K562 (cell line): ENCODE data around the gene SLC25A18. TPM values are rescaled to one million over a fixed set of nuclear protein-coding genes. Genes with fewer than 3 reads are reported as not detected.

ENCODE experiments used
- BMI1 ChIP-seq: fragments of 150-350 bp; IDR thresholded peaks from 2 replicates; pipeline ENCODE4 v1.6.1; 2014; ENCODE audit warnings: low read length
- CCAR2 ChIP-seq: fragments of 200-400 bp; formaldehyde crosslinking; IDR thresholded peaks from 2 replicates; pipeline ENCODE4 v1.6.1; 2017; ENCODE audit warnings: mild to moderate bottlenecking, low read depth, low read length
- ETV6 ChIP-seq, 3 experiments: fragments of 150-350 bp in 1 of 3; sonication (generic) in 1 of 3; formaldehyde crosslinking in 1 of 3; IDR thresholded peaks; 2 replicates each; pipeline versions ENCODE4 v1.6.1 to v1.8.0; 2014 to 2022; ENCODE audit warnings: borderline replicate concordance in 2 of 3, low read depth in 2 of 3, antibody characterized with exemption in 1 of 3, low read length in 1 of 3, mild to moderate bottlenecking in 1 of 3, missing genetic modification reagents in 1 of 3
- HDAC2 ChIP-seq: fragments of 450-650 bp; IDR thresholded peaks from 2 replicates; pipeline ENCODE4 v1.6.1; 2016; ENCODE audit warnings: mild to moderate bottlenecking
- MTA1 ChIP-seq: fragments of 450-650 bp; IDR thresholded peaks from 2 replicates; pipeline ENCODE4 v1.6.1; 2017; ENCODE audit warnings: borderline replicate concordance
- NCOR1 ChIP-seq: fragments of 450-650 bp; IDR thresholded peaks from 2 replicates; pipeline ENCODE4 v1.6.1; 2016; ENCODE audit warnings: mild to moderate bottlenecking, moderate library complexity
- PHF21A ChIP-seq: fragments of 450-650 bp; IDR thresholded peaks from 2 replicates; pipeline ENCODE4 v1.6.1; 2017; ENCODE audit warnings: low read depth, borderline replicate concordance
- PURB ChIP-seq: sonication (generic); formaldehyde crosslinking; IDR thresholded peaks from 2 replicates; pipeline ENCODE4 v1.9.0; 2021; ENCODE audit warnings: low read depth, mild to moderate bottlenecking, missing genetic modification reagents
- RAD21 ChIP-seq, 2 experiments: fragments of 250-450 bp in 1 of 2; fragments of 450-650 bp in 1 of 2; sonication (Bioruptor Pico) in 1 of 2; formaldehyde crosslinking in 1 of 2; IDR thresholded peaks in 1 of 2; conservative IDR thresholded peaks in 1 of 2; 2 replicates each; pipeline versions ENCODE4 v1.4.0 to v1.8.0; 2020 to 2022; ENCODE audit warnings: mild to moderate bottlenecking in 2 of 2, moderate library complexity in 1 of 2
- SIN3A ChIP-seq, 2 experiments: fragments of 150-350 bp in 1 of 2; IDR thresholded peaks; 2 replicates each; pipeline ENCODE4 v1.6.1; 2011 to 2016; ENCODE audit warnings: borderline replicate concordance in 2 of 2, low read depth in 2 of 2, low read length in 2 of 2, mild to moderate bottlenecking in 2 of 2, moderate library complexity in 2 of 2; ENCODE audit not compliant: control insufficient read depth in 1 of 2
- TAF9B ChIP-seq: fragments of 450-650 bp; IDR thresholded peaks from 2 replicates; pipeline ENCODE4 v1.6.1; 2018; ENCODE audit warnings: mild to moderate bottlenecking; ENCODE audit not compliant: partially characterized antibody
- ZBTB17 ChIP-seq: fragments of 450-650 bp; formaldehyde crosslinking; IDR thresholded peaks from 2 replicates; pipeline ENCODE4 v1.4.0; 2020; ENCODE audit warnings: mild to moderate bottlenecking
- ZNF121 ChIP-seq: sonication (generic); formaldehyde crosslinking; conservative IDR thresholded peaks from 2 replicates; pipeline ENCODE4 v1.8.0; 2022; ENCODE audit warnings: missing genetic modification reagents
- ZNF274 ChIP-seq: IDR thresholded peaks from 2 replicates; pipeline ENCODE4 v1.6.1; 2011; ENCODE audit warnings: low read depth, mild to moderate bottlenecking, low read length, moderate library complexity, borderline replicate concordance
- ZNF354B ChIP-seq: fragments of 250-450 bp; sonication (Bioruptor Pico); IDR thresholded peaks from 2 replicates; pipeline ENCODE4 v1.4.0; 2020
- ZNF445 ChIP-seq: fragments of 250-450 bp; sonication (Bioruptor Pico); IDR thresholded peaks from 2 replicates; pipeline ENCODE4 v1.4.0; 2020; ENCODE audit warnings: low read depth, mild to moderate bottlenecking, moderate library complexity
- ZSCAN32 ChIP-seq: fragments of 450-650 bp; formaldehyde crosslinking; IDR thresholded peaks from 2 replicates; pipeline ENCODE4 v1.4.0; 2020; ENCODE audit warnings: mild to moderate bottlenecking, moderate library complexity
- ZZZ3 ChIP-seq: fragments of 450-650 bp; IDR thresholded peaks from 2 replicates; pipeline ENCODE4 v1.6.1; 2016; ENCODE audit warnings: antibody characterized with exemption, mild to moderate bottlenecking, moderate library complexity
- polyA plus RNA-seq, 8 experiments: library from polyadenylated mRNA; depleted of rRNA in 4 of 8; stranded (reverse) in 5 of 8; unstranded in 3 of 8; fragments of >200 nt; fragmentation: Nextera tagmentation in 2 of 8; fragmentation: Illumina TruSeq in 1 of 8; extraction: Ambion mirVana in 2 of 8; extraction: Trizol in 1 of 8; gene quantifications; 2 replicates each; pipeline versions ENCODE4 v1.2.1 to v1.2.3, GENCODE V29; 2011 to 2014; ENCODE audit warnings: inconsistent platforms in 1 of 8, missing spikeins in 1 of 8
- total RNA-seq, 7 experiments: library from RNA; depleted of rRNA in 6 of 7; stranded (reverse); fragments of >200 nt in 6 of 7; fragmentation: Illumina TruSeq in 2 of 7; extraction: Trizol in 2 of 7; gene quantifications; 2 replicates each; pipeline versions ENCODE4 v1.2.1 to v1.2.3, GENCODE V29; 2011 to 2021; ENCODE audit warnings: low replicate concordance in 1 of 7
- TF ChIP-seq, protein P1 (sequence below), 2 experiments: fragments of 450-650 bp in 1 of 2; IDR thresholded peaks; 2 replicates each; pipeline ENCODE4 v1.6.1; 2011 to 2017; ENCODE audit warnings: low read depth in 2 of 2, antibody characterized with exemption in 1 of 2, borderline replicate concordance in 1 of 2, low read length in 1 of 2, mild to moderate bottlenecking in 1 of 2, mixed read lengths in 1 of 2; ENCODE audit not compliant: control insufficient read depth in 1 of 2
- TF ChIP-seq, protein P2 (sequence below): sonication (generic); formaldehyde crosslinking; IDR thresholded peaks from 2 replicates; pipeline ENCODE4 v1.8.0; 2022; ENCODE audit warnings: mild to moderate bottlenecking, missing genetic modification reagents
- TF ChIP-seq, protein P3 (sequence below): fragments of 450-650 bp; IDR thresholded peaks from 2 replicates; pipeline ENCODE4 v1.6.1; 2016; ENCODE audit warnings: borderline replicate concordance

The SLC25A18 gene
- total and polyA plus RNA-seq, 9 of the 15 experiments (the other 6 are each of a cell fraction or from before 2014, with no cell fraction given) = 0.04 TPM; not detected in 8

DNA sequence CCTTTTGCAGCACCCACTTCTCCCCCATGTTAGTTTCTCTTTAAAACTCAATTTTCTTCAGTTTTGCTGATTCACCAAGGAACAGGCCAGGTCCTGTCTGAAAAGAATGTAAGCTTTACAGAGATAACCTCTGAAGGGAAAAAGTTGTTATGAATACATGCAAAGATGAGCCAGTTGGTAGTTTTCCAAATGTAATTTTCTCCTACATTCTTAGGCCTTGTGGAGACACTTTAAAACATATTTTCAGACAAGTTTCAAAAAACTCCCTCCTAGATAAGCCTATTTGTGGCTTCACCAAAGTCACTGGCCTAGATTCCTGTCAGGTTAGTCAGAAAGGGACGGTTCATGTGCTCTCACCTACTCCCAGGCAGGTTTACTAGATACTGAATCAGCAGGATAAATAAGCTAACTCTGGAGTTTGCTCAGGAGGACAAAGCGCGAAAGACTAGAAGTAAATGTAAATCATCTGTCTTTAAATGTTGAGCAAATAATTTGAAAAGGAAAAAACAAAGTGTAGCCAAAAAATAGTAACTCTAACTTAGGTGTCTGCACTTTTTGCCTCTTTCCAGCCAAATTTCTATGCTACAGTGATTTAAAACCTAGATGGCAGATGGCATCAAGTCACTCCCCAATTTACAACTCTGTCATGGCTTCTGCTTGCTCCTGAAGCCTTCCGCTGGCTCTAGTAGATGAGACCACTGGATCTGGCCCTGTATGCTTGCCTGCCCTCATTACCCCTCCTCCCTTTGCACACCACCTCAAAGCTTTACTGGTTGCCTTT lies 70.1 kb downstream of the SLC25A18 start (continued):
- TF ChIP-seq ETV6 (IDR thresholded peaks at IDR 0.05; ENCODE audit: borderline replicate concordance in 1 of 2, low read depth in 2 of 2, low read length in 1 of 2) (no peak), ETV6 (CRISPR knock-in tag; IDR thresholded peaks at IDR 0.05; ENCODE audit: borderline replicate concordance) (no peak), SIN3A (IDR thresholded peaks at IDR 0.05; ENCODE audit: borderline replicate concordance in 2 of 2, control insufficient read depth in 1 of 2, low read depth in 2 of 2, low read length in 2 of 2) (no peak), ZNF274 (no peak), ZNF121 (CRISPR knock-in tag) (no peak), ZZZ3 (no peak; the same call in 1 of the 2 replicates), TAF9B (peak; percentile 69), MTA1 (no peak; the same call in 1 of the 2 replicates), HDAC2 (no peak), BMI1 (no peak), ZBTB17 (CRISPR knock-in tag) (no peak), ZNF445 (CRISPR knock-in tag) (no peak), ZNF354B (CRISPR knock-in tag) (no peak), ZSCAN32 (no peak), PHF21A (0 out of 2 replicates have a peak, but pooled peaks have one; percentile 32), PURB (CRISPR knock-in tag) (no peak), CCAR2 (no peak), NCOR1 (peak; percentile 50), RAD21 (CRISPR knock-in tag; conservative IDR thresholded peaks at IDR 0.05 in 1 of 2, IDR thresholded peaks at IDR 0.05 in 1 of 2) (no peak)
- TF ChIP-seq, protein P1, sequence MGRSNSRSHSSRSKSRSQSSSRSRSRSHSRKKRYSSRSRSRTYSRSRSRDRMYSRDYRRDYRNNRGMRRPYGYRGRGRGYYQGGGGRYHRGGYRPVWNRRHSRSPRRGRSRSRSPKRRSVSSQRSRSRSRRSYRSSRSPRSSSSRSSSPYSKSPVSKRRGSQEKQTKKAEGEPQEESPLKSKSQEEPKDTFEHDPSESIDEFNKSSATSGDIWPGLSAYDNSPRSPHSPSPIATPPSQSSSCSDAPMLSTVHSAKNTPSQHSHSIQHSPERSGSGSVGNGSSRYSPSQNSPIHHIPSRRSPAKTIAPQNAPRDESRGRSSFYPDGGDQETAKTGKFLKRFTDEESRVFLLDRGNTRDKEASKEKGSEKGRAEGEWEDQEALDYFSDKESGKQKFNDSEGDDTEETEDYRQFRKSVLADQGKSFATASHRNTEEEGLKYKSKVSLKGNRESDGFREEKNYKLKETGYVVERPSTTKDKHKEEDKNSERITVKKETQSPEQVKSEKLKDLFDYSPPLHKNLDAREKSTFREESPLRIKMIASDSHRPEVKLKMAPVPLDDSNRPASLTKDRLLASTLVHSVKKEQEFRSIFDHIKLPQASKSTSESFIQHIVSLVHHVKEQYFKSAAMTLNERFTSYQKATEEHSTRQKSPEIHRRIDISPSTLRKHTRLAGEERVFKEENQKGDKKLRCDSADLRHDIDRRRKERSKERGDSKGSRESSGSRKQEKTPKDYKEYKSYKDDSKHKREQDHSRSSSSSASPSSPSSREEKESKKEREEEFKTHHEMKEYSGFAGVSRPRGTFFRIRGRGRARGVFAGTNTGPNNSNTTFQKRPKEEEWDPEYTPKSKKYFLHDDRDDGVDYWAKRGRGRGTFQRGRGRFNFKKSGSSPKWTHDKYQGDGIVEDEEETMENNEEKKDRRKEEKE (IDR thresholded peaks at IDR 0.05; ENCODE audit: borderline replicate concordance in 1 of 2, control insufficient read depth in 1 of 2, low read depth in 2 of 2, low read length in 1 of 2) = no peak
- TF ChIP-seq, protein P2, sequence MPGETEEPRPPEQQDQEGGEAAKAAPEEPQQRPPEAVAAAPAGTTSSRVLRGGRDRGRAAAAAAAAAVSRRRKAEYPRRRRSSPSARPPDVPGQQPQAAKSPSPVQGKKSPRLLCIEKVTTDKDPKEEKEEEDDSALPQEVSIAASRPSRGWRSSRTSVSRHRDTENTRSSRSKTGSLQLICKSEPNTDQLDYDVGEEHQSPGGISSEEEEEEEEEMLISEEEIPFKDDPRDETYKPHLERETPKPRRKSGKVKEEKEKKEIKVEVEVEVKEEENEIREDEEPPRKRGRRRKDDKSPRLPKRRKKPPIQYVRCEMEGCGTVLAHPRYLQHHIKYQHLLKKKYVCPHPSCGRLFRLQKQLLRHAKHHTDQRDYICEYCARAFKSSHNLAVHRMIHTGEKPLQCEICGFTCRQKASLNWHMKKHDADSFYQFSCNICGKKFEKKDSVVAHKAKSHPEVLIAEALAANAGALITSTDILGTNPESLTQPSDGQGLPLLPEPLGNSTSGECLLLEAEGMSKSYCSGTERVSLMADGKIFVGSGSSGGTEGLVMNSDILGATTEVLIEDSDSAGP (CRISPR knock-in tag) = no peak
- TF ChIP-seq, protein P3, sequence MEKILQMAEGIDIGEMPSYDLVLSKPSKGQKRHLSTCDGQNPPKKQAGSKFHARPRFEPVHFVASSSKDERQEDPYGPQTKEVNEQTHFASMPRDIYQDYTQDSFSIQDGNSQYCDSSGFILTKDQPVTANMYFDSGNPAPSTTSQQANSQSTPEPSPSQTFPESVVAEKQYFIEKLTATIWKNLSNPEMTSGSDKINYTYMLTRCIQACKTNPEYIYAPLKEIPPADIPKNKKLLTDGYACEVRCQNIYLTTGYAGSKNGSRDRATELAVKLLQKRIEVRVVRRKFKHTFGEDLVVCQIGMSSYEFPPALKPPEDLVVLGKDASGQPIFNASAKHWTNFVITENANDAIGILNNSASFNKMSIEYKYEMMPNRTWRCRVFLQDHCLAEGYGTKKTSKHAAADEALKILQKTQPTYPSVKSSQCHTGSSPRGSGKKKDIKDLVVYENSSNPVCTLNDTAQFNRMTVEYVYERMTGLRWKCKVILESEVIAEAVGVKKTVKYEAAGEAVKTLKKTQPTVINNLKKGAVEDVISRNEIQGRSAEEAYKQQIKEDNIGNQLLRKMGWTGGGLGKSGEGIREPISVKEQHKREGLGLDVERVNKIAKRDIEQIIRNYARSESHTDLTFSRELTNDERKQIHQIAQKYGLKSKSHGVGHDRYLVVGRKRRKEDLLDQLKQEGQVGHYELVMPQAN = no peak
